Peyer's patch (tissue), 4 donors: ENCODE results near the gene GTF3C5.

Experiments
- CTCF ChIP-seq, 6 experiments: fragments of 450-650 bp in 4 of 6; fragments of 200-600 bp in 2 of 6; sonication (generic) in 1 of 6; IDR thresholded peaks; one replicate each; pipeline ENCODE4 v1.5.1; 2017 to 2019; ENCODE audit warnings: antibody characterized with exemption in 6 of 6, mild to moderate bottlenecking in 3 of 6, moderate library complexity in 1 of 6
- POLR2A ChIP-seq, 2 donors: fragments of 450-650 bp; IDR thresholded peaks; one replicate each; pipeline ENCODE4 v1.5.1; 2017; ENCODE audit warnings: antibody characterized with exemption in 2 of 2, mild to moderate bottlenecking in 2 of 2, moderate library complexity in 2 of 2

DNA sequence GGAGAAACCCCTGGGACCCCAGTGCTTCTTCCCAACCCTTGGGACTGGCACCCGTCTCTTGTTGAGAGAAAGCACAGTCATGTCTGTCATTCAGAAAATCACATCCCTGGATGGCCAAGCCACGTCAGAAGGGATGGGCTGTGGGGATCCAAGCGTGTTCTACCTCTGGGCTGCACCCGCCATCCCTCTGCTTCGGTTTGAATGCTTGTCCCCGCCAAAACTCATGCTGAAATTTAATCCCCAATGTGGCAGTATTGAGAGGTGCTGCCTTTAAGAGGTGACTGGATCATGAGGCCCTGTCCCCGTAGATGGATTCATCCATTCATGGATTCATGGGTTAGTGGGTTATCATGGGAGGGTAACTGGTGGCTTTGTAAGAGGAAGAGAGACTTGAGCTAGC lies 58.0 kb downstream of the GTF3C5 start:
- TF ChIP-seq POLR2A (IDR thresholded peaks at IDR 0.05) (no peak), CTCF (IDR thresholded peaks at IDR 0.05) (no peak)
